LNCaP clone FGC (cell line): ENCODE measurements around the gene PABPC3.

Experiments
- DNase-seq: peaks from one replicate; pipeline ENCODE4 v3.0.0-alpha.2; 2011; ENCODE audit warnings: low read depth
- H3K4me3 ChIP-seq: 2 replicates; pipeline ENCODE4 v1.5.1; 2011; ENCODE audit warnings: mild to moderate bottlenecking, low read depth, low read length, control low read depth
- TF ChIP-seq, protein P1 (sequence below): IDR thresholded peaks from 2 replicates; pipeline ENCODE4 v1.5.1; 2012; ENCODE audit warnings: mild to moderate bottlenecking; ENCODE audit not compliant: control insufficient read depth, insufficient read depth; ENCODE audit errors: extremely low read depth

PABPC3 gene

DNA sequence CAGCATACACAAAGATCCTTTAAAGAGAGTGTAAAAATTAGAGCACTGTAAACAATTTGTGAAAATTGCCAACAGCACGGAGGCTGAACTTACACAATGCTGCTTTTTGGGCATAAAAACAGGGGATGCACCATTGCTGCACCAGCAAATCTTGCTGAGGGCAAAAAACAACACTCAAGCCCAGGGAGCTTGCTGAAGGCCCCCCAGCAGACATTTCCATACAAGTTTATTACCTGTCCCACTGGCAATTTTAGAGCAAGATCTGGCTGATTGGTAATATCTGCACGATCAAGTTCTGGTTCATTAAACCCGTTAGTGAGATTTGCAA is 41.8 kb downstream of the PABPC3 start:
- TF ChIP-seq, protein P1, sequence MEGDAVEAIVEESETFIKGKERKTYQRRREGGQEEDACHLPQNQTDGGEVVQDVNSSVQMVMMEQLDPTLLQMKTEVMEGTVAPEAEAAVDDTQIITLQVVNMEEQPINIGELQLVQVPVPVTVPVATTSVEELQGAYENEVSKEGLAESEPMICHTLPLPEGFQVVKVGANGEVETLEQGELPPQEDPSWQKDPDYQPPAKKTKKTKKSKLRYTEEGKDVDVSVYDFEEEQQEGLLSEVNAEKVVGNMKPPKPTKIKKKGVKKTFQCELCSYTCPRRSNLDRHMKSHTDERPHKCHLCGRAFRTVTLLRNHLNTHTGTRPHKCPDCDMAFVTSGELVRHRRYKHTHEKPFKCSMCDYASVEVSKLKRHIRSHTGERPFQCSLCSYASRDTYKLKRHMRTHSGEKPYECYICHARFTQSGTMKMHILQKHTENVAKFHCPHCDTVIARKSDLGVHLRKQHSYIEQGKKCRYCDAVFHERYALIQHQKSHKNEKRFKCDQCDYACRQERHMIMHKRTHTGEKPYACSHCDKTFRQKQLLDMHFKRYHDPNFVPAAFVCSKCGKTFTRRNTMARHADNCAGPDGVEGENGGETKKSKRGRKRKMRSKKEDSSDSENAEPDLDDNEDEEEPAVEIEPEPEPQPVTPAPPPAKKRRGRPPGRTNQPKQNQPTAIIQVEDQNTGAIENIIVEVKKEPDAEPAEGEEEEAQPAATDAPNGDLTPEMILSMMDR: no peak
- no peak for DNase-seq
- H3K4me3 ChIP-seq: no peak overlapping the region

DNA sequence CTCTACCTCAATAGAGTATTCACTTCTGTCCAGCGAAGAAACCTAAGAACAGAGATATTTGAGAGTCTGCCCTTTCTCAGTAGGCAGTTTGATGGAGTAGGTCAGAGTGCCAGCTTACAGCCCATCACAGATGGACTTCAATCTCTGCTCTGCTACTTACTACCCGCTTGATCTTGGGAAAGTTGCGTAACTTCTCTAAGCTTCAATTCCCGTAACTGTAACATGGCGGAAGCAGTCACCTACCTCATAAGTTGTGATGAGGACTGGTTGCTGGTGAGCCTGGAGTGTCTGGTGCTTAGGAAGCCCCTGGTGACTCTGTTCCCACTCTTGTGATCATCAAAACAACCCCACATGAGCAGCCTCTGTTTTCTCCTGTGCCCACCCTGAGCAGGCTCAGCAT is 45.1 kb downstream of the PABPC3 start:
- TF ChIP-seq, protein P1: no peak
- DNase-seq: no peak
- H3K4me3 ChIP-seq: no peak overlapping the region

DNA sequence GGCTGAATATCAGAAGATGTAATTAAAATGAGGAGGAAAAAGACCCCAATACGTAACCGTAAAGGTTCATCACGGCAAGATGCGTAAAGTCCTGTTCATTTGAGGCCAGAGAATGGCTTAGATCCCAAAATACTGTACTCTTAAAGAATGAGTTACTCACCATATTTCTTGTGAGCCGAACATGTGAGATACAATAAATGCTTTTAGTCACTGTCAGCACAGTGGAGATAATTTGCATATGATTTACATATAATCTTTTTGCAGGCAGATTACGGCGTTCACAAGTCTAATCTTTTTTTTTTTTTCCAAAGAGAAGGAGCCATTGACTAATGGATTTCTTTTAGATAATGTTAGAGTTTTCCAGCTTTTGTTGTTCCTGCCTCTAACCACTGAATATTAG is 47.8 kb downstream of the PABPC3 start:
- H3K4me3 ChIP-seq: no peak overlapping the region
- DNase-seq: no peak
- TF ChIP-seq, protein P1: no peak

DNA sequence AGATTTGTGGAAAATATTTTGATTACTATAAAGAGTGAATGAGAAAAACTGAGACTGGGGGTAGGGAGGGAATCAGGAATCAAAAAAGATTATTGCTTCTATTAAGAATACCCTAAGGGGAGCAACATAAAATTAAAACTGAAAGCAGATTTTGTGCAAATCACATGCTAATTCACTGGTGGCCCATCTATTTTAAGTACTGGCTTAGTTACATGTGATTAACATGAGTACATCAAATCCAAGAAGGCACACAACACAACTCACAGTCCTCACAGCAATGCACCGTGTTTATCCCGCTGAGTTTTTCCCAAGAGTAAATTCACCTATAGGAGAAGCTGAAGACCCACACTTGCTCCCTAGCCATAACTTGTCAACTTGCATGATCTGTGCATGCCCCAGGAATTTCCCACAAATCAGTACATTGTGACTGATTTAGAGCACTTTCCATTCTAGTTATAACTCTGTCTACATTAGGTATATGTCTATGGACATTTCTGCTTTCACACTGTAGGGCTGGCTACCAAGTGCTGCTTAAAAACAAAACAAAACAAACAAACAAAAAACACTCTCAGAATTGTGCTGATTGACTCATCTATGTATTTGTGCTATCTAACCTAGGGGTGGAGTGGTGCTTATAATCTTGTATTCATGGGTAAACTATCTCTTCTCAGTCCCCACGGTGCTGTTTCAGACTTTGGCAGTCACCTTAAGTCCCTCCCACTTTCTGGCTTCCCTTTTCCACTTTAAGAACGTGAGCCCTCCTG is 51.9 kb downstream of the PABPC3 start:
- no peak for DNase-seq
- TF ChIP-seq, protein P1: no peak
- no peak overlapping the region for H3K4me3 ChIP-seq

DNA sequence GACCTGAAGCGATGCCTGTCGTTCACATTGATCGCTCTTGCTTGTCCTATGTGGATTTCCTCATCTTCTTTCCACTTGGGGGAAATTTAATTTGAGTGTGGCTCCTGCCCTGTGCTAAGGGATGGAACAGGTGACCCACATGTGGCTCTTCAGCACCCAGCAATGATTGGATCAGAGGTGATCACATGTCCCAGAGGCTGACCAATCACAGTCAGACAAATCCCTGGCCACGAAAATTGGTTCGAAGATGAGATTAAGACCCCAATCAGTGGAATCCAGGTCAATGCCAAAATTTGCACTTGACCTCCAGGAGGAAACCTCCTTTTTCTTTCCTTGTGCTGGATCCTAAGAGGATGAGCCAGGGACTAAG is 52.5 kb downstream of the PABPC3 start:
- TF ChIP-seq, protein P1: no peak
- no peak for DNase-seq
- H3K4me3 ChIP-seq: no peak overlapping the region
